Measurements from ENCODE around the gene STKLD1.
A peak's percentile ranks its signal among the peaks of the same experiment; 100 is the strongest.

STKLD1 gene

DNA sequence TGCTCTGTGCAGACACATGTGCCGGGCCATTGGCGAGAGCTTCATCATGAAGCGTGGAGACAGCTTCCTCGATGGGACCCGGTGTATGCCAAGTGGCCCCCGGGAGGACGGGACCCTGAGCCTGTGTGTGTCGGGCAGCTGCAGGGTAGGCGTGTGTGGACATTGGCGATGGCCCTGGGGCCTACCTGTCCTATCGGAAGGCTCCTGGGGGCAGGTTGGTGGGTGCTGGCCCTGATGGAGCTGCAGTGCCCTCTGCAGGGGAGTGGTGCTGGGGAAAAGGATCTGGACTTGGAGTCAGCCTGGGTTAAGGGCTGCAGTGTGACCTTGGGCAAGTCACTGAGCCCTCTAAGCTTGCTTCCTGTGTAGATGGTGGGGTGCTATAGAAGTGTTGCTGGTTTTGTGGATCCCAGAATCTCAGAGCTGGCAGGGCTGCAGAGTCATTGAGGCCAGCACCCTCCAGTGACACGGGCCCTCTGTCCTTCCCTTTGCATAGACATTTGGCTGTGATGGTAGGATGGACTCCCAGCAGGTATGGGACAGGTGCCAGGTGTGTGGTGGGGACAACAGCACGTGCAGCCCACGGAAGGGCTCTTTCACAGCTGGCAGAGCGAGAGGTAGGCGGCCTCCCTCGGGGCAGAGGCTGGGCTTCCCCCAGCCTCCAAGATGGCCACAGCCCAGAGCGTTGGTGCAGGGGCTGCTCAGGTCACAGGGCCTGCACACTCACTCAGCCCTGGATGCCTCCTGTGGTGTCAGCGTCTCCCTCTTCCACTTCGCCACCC, 61.8 kb downstream of the STKLD1 start:
- CTCF ChIA-PET, result interaction anchor here (0.6 to 1.2 kb wide), 15 partner anchors 9 to 370 kb away, joined by 3 to 6 read pairs (median 3); no protein-coding TSS in a partner anchor
- Histone ChIP-seq H3K4me1 (ENCODE audit: control insufficient read depth, insufficient read depth, low read length) (no peaks in the 10 kb centered on the region), H3K27ac (ENCODE audit: extremely low read depth, low read depth, low read length) (no peak overlapping the region), H3K9me3 (ENCODE audit: control insufficient read depth, insufficient read depth, low read depth, low read length) (no peaks in the 10 kb centered on the region), H3K4me3 (ENCODE audit: low read depth, low read length) (no peak overlapping the region), H3K36me3 (ENCODE audit: control insufficient read depth in 2 of 2, insufficient read depth in 1 of 2, low read length in 2 of 2) (no peaks in the 10 kb centered on the region)
- TF ChIP-seq ZNF571 (tag by site-specific recombination; IDR thresholded peaks at IDR 0.05) (no peak), ZNF654 (tag by site-specific recombination; IDR thresholded peaks at IDR 0.05; ENCODE audit: low read depth) (peak; percentile 12; the same call in 1 of the 2 replicates), ZBTB48 (tag by site-specific recombination; IDR thresholded peaks at IDR 0.05) (no peak), MYNN (tag by site-specific recombination; IDR thresholded peaks at IDR 0.05; ENCODE audit: borderline replicate concordance) (no peak), ZBTB8A (tag by site-specific recombination; IDR thresholded peaks at IDR 0.05) (no peak), ZNF214 (tag by site-specific recombination; IDR thresholded peaks at IDR 0.05; ENCODE audit: borderline replicate concordance) (no peak), ZNF777 (tag by site-specific recombination; IDR thresholded peaks at IDR 0.05; ENCODE audit: borderline replicate concordance) (no peak), ZNF350 (tag by site-specific recombination; IDR thresholded peaks at IDR 0.05) (no peak), ZNF223 (tag by site-specific recombination; IDR thresholded peaks at IDR 0.05) (no peak)
- TF ChIP-seq, protein P1, sequence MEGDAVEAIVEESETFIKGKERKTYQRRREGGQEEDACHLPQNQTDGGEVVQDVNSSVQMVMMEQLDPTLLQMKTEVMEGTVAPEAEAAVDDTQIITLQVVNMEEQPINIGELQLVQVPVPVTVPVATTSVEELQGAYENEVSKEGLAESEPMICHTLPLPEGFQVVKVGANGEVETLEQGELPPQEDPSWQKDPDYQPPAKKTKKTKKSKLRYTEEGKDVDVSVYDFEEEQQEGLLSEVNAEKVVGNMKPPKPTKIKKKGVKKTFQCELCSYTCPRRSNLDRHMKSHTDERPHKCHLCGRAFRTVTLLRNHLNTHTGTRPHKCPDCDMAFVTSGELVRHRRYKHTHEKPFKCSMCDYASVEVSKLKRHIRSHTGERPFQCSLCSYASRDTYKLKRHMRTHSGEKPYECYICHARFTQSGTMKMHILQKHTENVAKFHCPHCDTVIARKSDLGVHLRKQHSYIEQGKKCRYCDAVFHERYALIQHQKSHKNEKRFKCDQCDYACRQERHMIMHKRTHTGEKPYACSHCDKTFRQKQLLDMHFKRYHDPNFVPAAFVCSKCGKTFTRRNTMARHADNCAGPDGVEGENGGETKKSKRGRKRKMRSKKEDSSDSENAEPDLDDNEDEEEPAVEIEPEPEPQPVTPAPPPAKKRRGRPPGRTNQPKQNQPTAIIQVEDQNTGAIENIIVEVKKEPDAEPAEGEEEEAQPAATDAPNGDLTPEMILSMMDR (tag by site-specific recombination; IDR thresholded peaks at IDR 0.05), result peak; percentile 66
- TF ChIP-seq, protein P2, sequence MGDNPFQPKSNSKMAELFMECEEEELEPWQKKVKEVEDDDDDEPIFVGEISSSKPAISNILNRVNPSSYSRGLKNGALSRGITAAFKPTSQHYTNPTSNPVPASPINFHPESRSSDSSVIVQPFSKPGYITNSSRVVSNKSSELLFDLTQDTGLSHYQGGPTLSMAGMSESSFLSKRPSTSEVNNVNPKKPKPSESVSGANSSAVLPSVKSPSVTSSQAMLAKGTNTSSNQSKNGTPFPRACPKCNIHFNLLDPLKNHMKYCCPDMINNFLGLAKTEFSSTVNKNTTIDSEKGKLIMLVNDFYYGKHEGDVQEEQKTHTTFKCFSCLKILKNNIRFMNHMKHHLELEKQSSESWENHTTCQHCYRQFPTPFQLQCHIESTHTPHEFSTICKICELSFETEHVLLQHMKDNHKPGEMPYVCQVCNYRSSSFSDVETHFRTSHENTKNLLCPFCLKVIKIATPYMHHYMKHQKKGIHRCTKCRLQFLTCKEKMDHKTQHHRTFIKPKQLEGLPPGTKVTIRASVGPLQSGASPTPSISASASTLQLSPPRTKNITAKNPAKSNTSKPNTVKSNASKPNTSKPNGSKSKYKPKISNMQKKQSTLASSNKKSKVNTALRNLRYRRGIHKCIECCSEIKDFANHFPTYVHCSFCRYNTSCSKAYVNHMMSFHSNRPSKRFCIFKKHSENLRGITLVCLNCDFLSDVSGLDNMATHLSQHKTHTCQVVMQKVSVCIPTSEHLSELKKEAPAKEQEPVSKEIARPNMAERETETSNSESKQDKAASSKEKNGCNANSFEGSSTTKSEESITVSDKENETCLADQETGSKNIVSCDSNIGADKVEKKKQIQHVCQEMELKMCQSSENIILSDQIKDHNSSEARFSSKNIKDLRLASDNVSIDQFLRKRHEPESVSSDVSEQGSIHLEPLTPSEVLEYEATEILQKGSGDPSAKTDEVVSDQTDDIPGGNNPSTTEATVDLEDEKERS (tag by site-specific recombination; IDR thresholded peaks at IDR 0.05), result no peak
- POLR2A ChIA-PET, result no interaction called here

DNA sequence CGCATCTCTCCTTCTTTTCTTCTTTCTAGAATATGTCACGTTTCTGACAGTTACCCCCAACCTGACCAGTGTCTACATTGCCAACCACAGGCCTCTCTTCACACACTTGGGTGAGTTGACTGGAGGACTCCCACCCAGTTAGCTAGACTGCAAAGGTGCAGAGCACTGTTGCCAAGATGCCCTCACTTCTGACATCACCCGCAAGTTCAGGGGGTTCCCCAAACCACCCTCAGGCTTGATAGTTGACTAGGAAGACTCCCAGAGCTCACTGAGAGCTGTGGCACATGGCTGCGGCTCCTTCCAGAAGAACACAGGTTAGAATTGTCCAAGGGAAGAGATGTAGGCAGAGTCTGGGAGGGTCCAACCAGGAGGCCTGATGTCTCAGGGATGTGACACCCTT, 63.2 kb downstream of the STKLD1 start:
- Histone ChIP-seq H3K4me1 (ENCODE audit: control insufficient read depth, insufficient read depth, low read length) (no peaks in the 10 kb centered on the region), H3K4me3 (ENCODE audit: low read depth, low read length) (no peak overlapping the region), H3K9me3 (ENCODE audit: control insufficient read depth, insufficient read depth, low read depth, low read length) (no peaks in the 10 kb centered on the region), H3K36me3 (ENCODE audit: control insufficient read depth in 2 of 2, insufficient read depth in 1 of 2, low read length in 2 of 2) (no peaks in the 10 kb centered on the region), H3K27ac (ENCODE audit: extremely low read depth, low read depth, low read length) (no peak overlapping the region)
- TF ChIP-seq GLIS2 (tag by site-specific recombination; IDR thresholded peaks at IDR 0.05) (no peak), ZXDB (tag by site-specific recombination; IDR thresholded peaks at IDR 0.05) (no peak), ZNF239 (tag by site-specific recombination; IDR thresholded peaks at IDR 0.05) (no peak), ZNF626 (tag by site-specific recombination; IDR thresholded peaks at IDR 0.05) (no peak), ZNF324 (tag by site-specific recombination; IDR thresholded peaks at IDR 0.05) (no peak), KLF1 (tag by site-specific recombination; IDR thresholded peaks at IDR 0.05) (no peak), YY1 (tag by site-specific recombination; IDR thresholded peaks at IDR 0.05) (no peak), ZNF366 (tag by site-specific recombination; conservative IDR thresholded peaks at IDR 0.05) (no peak), ZNF416 (tag by site-specific recombination; IDR thresholded peaks at IDR 0.05) (no peak), ZNF623 (tag by site-specific recombination; IDR thresholded peaks at IDR 0.05) (no peak), ZNF394 (tag by site-specific recombination; IDR thresholded peaks at IDR 0.05; ENCODE audit: borderline replicate concordance) (no peak), GLI2 (tag by site-specific recombination; IDR thresholded peaks at IDR 0.05; ENCODE audit: borderline replicate concordance, low read depth) (no peak)
- TF ChIP-seq, protein P3, sequence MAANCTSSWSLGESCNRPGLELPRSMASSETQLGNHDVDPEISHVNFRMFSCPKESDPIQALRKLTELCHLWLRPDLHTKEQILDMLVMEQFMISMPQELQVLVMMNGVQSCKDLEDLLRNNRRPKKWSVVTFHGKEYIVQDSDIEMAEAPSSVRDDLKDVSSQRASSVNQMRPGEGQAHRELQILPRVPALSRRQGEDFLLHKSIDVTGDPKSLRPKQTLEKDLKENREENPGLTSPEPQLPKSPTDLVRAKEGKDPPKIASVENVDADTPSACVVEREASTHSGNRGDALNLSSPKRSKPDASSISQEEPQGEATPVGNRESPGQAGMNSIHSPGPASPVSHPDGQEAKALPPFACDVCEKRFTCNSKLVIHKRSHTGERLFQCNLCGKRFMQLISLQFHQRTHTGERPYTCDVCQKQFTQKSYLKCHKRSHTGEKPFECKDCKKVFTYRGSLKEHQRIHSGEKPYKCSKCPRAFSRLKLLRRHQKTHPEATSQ (tag by site-specific recombination; IDR thresholded peaks at IDR 0.05), result no peak
- TF ChIP-seq, protein P4, sequence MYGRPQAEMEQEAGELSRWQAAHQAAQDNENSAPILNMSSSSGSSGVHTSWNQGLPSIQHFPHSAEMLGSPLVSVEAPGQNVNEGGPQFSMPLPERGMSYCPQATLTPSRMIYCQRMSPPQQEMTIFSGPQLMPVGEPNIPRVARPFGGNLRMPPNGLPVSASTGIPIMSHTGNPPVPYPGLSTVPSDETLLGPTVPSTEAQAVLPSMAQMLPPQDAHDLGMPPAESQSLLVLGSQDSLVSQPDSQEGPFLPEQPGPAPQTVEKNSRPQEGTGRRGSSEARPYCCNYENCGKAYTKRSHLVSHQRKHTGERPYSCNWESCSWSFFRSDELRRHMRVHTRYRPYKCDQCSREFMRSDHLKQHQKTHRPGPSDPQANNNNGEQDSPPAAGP (tag by site-specific recombination; IDR thresholded peaks at IDR 0.05), result no peak
- POLR2A ChIA-PET, result interaction anchor here (1.6 kb wide), 1 partner anchor 9 kb away, joined by 4 read pairs; no protein-coding TSS in a partner anchor
- CTCF ChIA-PET, result interaction anchor here (1.1 kb wide), 1 partner anchor 22 kb away, joined by 5 read pairs; no protein-coding TSS in a partner anchor
